Measurements from ENCODE around the gene GPX6. TPM values are rescaled to one million over a fixed set of nuclear protein-coding genes. Genes with fewer than 3 reads are reported as not detected.
"Not testable (repeated sequence)": the region's sequence is repeated elsewhere in the genome, so short reads cannot be mapped to it uniquely, and the experiment has no call there.

The GPX6 gene
- total and polyA plus RNA-seq, 2 donors (not counting 3 experiments of a cell fraction or from before 2014, with no cell fraction given): not detected

DNA sequence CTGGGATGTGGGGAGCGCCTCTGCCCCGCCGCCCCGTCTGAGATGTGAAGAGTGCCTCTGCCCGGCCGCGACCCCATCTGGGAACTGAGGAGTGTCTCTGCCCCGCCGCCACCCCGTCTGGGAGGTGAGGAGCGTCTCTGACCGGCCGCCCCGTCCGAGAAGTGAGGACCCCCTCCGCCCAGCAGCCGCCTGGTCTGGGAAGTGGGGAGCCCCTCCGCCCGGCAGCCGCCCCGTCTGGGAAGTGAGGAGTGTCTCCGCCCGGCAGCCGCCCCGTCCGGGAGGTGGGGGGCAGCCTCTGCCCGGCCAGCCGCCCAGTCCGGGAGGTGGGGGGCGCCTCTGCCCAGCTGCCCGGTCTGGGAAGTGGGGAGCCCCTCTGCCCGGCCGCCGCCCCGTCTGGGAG is 13.5 kb downstream of the GPX6 start:
- BruUV-seq (replicated peaks); H3K4me1 ChIP-seq (ENCODE audit: control insufficient read depth, extremely low read depth, insufficient read depth, low read length); FAIRE-seq; dilution Hi-C loops (cut with MboI; ENCODE audit: extremely low pct_ligation_motif_present, low sequenced_read_pairs); H2AFZ ChIP-seq (ENCODE audit: low read depth, low read length); CTCF ChIA-PET; H3K36me3 ChIP-seq (ENCODE audit: control insufficient read depth in 2 of 2, extremely low read depth in 1 of 2, insufficient read depth in 2 of 2, low read length in 2 of 2); DNase-seq (ENCODE audit: low read depth, low spot score); H3K27ac ChIP-seq (ENCODE audit: insufficient read depth, low read depth, low read length); H3K27me3 ChIP-seq (ENCODE audit: control insufficient read depth in 2 of 2, insufficient read depth in 2 of 2, low read length in 2 of 2); H3K9me3 ChIP-seq (replicated peaks; ENCODE audit: control insufficient read depth, insufficient read depth, low read length); H3K4me2 ChIP-seq (ENCODE audit: insufficient read depth, low read length); H3K9me1 ChIP-seq (replicated peaks; ENCODE audit: control insufficient read depth, extremely low read depth, insufficient read depth, low read length); H3K79me2 ChIP-seq (ENCODE audit: control insufficient read depth, insufficient read depth, low read length); intact Hi-C loops (cut with micrococcal nuclease); H4K20me1 ChIP-seq (replicated peaks; ENCODE audit: control insufficient read depth, extremely low read depth, insufficient read depth, low read length); H3K4me3 ChIP-seq (replicated peaks in 1 of 3; ENCODE audit: insufficient read depth in 1 of 3, low read depth in 1 of 3, low read length in 3 of 3); POLR2A ChIA-PET; H3K9ac ChIP-seq (replicated peaks; ENCODE audit: extremely low read depth, insufficient read depth, low read length): not testable (repeated sequence)

- CTCF ChIA-PET: no interaction called here
- no peaks in the 10 kb centered on the region for H3K36me3 ChIP-seq (ENCODE audit: control insufficient read depth in 2 of 2, extremely low read depth in 1 of 2, insufficient read depth in 2 of 2, low read length in 2 of 2)
- no peak for TF ChIP-seq CTCF (IDR thresholded peaks at IDR 0.05; ENCODE audit: extremely low read depth in 1 of 2, insufficient read depth in 1 of 2, low read depth in 1 of 2, low read length in 2 of 2)
- TF ChIP-seq, protein P1, sequence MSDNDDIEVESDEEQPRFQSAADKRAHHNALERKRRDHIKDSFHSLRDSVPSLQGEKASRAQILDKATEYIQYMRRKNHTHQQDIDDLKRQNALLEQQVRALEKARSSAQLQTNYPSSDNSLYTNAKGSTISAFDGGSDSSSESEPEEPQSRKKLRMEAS (IDR thresholded peaks at IDR 0.05; ENCODE audit: insufficient read depth, insufficient read length): no peak
- TF ChIP-seq MYC (IDR thresholded peaks at IDR 0.05; ENCODE audit: low read depth, low read length): no peak
- TF ChIP-seq GATA2 (IDR thresholded peaks at IDR 0.05; ENCODE audit: insufficient read depth, insufficient read length, low read depth, low read length): no peak
- no peak for TF ChIP-seq EZH2 (IDR thresholded peaks at IDR 0.05; ENCODE audit: borderline replicate concordance, low read depth, low read length, severe bottlenecking)
- no peak for TF ChIP-seq JUN (IDR thresholded peaks at IDR 0.05; ENCODE audit: borderline replicate concordance, insufficient read depth, insufficient read length, low read depth)
- no peak for TF ChIP-seq POLR2A (IDR thresholded peaks at IDR 0.05; ENCODE audit: low read depth, low read length)
- TF ChIP-seq FOS (IDR thresholded peaks at IDR 0.05; ENCODE audit: borderline replicate concordance, insufficient read depth, low read length): no peak
- no peak for TF ChIP-seq POLR2AphosphoS5 (IDR thresholded peaks at IDR 0.05; ENCODE audit: insufficient read depth, low read depth, low read length)
- H3K79me2 ChIP-seq (ENCODE audit: control insufficient read depth, insufficient read depth, low read length): no peaks in the 10 kb centered on the region
- no peaks in the 10 kb centered on the region for H3K9me3 ChIP-seq (replicated peaks; ENCODE audit: control insufficient read depth, insufficient read depth, low read length)
- H3K4me1 ChIP-seq (ENCODE audit: control insufficient read depth, extremely low read depth, insufficient read depth, low read length): no peaks in the 10 kb centered on the region
- H3K9me1 ChIP-seq (replicated peaks; ENCODE audit: control insufficient read depth, extremely low read depth, insufficient read depth, low read length): no peaks in the 10 kb centered on the region
- no peak overlapping the region for H2AFZ ChIP-seq (ENCODE audit: low read depth, low read length)
- intact Hi-C loops (cut with micrococcal nuclease): no loop called here
- dilution Hi-C loops (cut with MboI; ENCODE audit: extremely low pct_ligation_motif_present, low sequenced_read_pairs): no loop called here
- no peak for DNase-seq (ENCODE audit: low read depth, low spot score)
- POLR2A ChIA-PET: no interaction called here
- no peak overlapping the region for H3K4me3 ChIP-seq (replicated peaks in 1 of 3; ENCODE audit: insufficient read depth in 1 of 3, low read depth in 1 of 3, low read length in 3 of 3)
- H3K27ac ChIP-seq (ENCODE audit: insufficient read depth, low read depth, low read length): no peak overlapping the region
- FAIRE-seq: no peak
- no peak overlapping the region for H3K9ac ChIP-seq (replicated peaks; ENCODE audit: extremely low read depth, insufficient read depth, low read length)
- no peaks in the 10 kb centered on the region for H4K20me1 ChIP-seq (replicated peaks; ENCODE audit: control insufficient read depth, extremely low read depth, insufficient read depth, low read length)
- peaks cover 0 to 1% of the 10 kb centered on the region in 2 experiments for H3K27me3 ChIP-seq (ENCODE audit: control insufficient read depth in 2 of 2, insufficient read depth in 2 of 2, low read length in 2 of 2)
- BruUV-seq (replicated peaks): no TSS peak
- no peak overlapping the region for H3K4me2 ChIP-seq (ENCODE audit: insufficient read depth, low read length)
Observed at GRCh38 chr6:28501259-28501658, 14.3 kb downstream of the GPX6 start.

Measured in endothelial cell of umbilical vein (primary cell).